Left lung (tissue), 10 donors: Measurements from ENCODE around the gene MIS18BP1. TPM values are rescaled to one million over a fixed set of nuclear protein-coding genes. Genes with fewer than 3 reads are reported as not detected.

Experiments used
- ATAC-seq: fragments of 200-7000 bp; cut with Tn5 transposase; one replicate; pipeline ENCODE4 v1.9.1; 2020; ENCODE audit warnings: moderate library complexity
- DNase-seq, 4 donors: peaks; one replicate each; pipeline ENCODE4 v3.0.0-alpha.2; 2013 to 2020
- H3K27ac ChIP-seq, 2 donors: fragments of 200-600 bp; sonication (generic) in 1 of 2; one replicate each; pipeline versions ENCODE4 v1.5.0 to v1.8.0; 2020 to 2021
- H3K27me3 ChIP-seq, 2 donors: fragments of 200-600 bp; sonication (generic) in 1 of 2; one replicate each; pipeline versions ENCODE4 v1.5.0 to v1.8.0; 2020 to 2021
- H3K36me3 ChIP-seq, 2 donors: fragments of 200-600 bp; sonication (generic) in 1 of 2; one replicate each; pipeline versions ENCODE4 v1.5.0 to v1.8.0; 2020 to 2021
- H3K4me1 ChIP-seq, 2 donors: fragments of 200-600 bp; one replicate each; pipeline ENCODE4 v1.8.0; 2021
- H3K4me3 ChIP-seq, 2 donors: fragments of 200-600 bp; sonication (generic) in 1 of 2; one replicate each; pipeline versions ENCODE4 v1.5.0 to v1.8.0; 2020 to 2021; ENCODE audit warnings: mild to moderate bottlenecking in 1 of 2
- H3K9me3 ChIP-seq, 2 donors: fragments of 200-600 bp; sonication (generic) in 1 of 2; one replicate each; pipeline versions ENCODE4 v1.5.0 to v1.8.0; 2020 to 2021
- intact Hi-C, 2 donors: fragments of 100-400 bp; cut with DNase I; formaldehyde crosslinking; loops; one replicate each; pipeline versions ENCODE4 v1.11.2 to v1.14.2; 2022
- polyA plus RNA-seq, 6 donors: library from polyadenylated mRNA; unstranded; fragments of 120-200 nt; gene quantifications; one replicate each; pipeline ENCODE4 v1.2.1, GENCODE V29; 2013; ENCODE audit not compliant: insufficient read length in 6 of 6
- total RNA-seq, 2 donors: library from RNA; stranded (reverse); fragmentation: NEBNext Ultra II Directional; extraction: Animal tissue kit (Norgen Biotek cat#: 25700); gene quantifications; one replicate each; pipeline ENCODE4 v1.2.1, GENCODE V29; 2021
- TF ChIP-seq, protein P1 (sequence below), 2 donors: fragments of 200-600 bp; sonication (generic) in 1 of 2; IDR thresholded peaks; one replicate each; pipeline versions ENCODE4 v1.5.0 to v1.8.0; 2021; ENCODE audit warnings: antibody characterized with exemption in 2 of 2
- donor health status: DM: no; HTN: yes; CAD: no.
- donor health status: DM: no; HTN: no; CAD: no.

MIS18BP1 gene
- total and polyA plus RNA-seq, 8 donors = 22.2 to 74.6 (median 51.5) TPM

DNA sequence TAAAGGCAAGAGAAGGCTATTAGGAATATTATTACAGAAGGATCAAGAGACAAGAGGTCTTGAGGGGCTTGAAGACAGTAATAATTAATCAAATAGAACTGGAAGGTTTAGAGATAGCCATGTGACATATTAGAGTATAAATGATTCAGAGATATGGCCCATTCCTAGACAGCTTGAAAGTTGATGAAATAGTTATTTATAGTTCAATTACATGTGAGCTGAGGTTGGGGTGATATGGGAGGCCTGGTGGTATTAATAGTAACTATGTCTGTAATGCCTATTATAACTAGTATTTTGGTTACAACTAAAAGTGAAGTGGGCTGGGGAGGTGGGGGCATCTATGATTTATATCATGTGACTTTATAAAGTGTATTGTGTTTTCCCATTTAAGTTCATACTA lies 14.1 kb upstream of the MIS18BP1 start:
- intact Hi-C loops = no loop called here
- ATAC-seq (no peak), DNase-seq (no peak)
- Histone ChIP-seq H3K27ac (no peak overlapping the region), H3K36me3 (no peaks in the 10 kb centered on the region), H3K9me3 (no peaks in the 10 kb centered on the region), H3K27me3 (no peaks in the 10 kb centered on the region), H3K4me3 (no peak overlapping the region), H3K4me1 (no peaks in the 10 kb centered on the region)
- TF ChIP-seq, protein P1, sequence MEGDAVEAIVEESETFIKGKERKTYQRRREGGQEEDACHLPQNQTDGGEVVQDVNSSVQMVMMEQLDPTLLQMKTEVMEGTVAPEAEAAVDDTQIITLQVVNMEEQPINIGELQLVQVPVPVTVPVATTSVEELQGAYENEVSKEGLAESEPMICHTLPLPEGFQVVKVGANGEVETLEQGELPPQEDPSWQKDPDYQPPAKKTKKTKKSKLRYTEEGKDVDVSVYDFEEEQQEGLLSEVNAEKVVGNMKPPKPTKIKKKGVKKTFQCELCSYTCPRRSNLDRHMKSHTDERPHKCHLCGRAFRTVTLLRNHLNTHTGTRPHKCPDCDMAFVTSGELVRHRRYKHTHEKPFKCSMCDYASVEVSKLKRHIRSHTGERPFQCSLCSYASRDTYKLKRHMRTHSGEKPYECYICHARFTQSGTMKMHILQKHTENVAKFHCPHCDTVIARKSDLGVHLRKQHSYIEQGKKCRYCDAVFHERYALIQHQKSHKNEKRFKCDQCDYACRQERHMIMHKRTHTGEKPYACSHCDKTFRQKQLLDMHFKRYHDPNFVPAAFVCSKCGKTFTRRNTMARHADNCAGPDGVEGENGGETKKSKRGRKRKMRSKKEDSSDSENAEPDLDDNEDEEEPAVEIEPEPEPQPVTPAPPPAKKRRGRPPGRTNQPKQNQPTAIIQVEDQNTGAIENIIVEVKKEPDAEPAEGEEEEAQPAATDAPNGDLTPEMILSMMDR (IDR thresholded peaks at IDR 0.05) = no peak

DNA sequence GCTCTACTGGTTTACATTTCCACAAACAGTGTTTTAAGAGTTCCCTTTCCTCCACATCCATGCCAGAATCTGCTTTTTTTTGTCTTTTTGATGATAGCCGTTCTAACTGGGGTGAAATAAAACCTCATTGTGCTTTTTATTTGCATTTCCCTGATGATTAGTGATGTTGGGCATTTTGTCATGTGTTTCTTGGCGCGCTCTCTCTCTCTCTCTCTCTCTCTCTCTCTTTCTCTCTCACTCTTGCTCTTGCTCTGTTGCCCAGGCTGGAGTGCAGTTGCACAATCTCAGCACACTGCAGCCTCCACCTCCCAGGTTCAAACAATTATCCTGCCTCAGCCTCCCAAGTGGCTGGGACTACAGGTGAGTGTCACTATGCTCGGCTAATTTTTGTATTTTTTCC lies 9.6 kb upstream of the MIS18BP1 start:
- DNase-seq (no peak), ATAC-seq (no peak)
- Histone ChIP-seq H3K36me3 (no peaks in the 10 kb centered on the region), H3K9me3 (peaks cover 0 to 22% of the 10 kb centered on the region in 2 donors), H3K4me3 (no peak overlapping the region), H3K4me1 (no peaks in the 10 kb centered on the region), H3K27me3 (no peaks in the 10 kb centered on the region), H3K27ac (no peak overlapping the region)
- TF ChIP-seq, protein P1 (IDR thresholded peaks at IDR 0.05) = no peak
- intact Hi-C loops = no loop called here

DNA sequence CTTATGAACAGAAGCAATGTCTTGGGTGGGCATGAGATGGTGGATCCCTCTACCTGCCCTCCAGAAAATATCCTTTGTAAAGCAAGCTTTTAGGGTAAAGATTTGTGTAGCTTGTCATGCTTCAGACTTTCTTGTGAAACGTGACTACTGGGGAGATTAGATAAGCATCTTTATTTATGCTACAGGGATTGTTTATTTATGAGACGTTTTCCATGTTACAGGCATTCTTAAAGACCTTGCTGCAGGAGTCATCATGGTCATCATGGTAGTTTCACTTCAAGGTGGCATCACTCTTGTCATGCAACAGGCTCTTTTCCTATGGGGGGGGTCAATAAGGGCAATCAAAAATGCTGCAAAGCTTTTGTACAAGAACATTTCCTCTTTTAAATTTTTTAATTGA lies 8.2 kb upstream of the MIS18BP1 start:
- Histone ChIP-seq H3K9me3 (peaks cover 0 to 27% of the 10 kb centered on the region in 2 donors), H3K27me3 (no peaks in the 10 kb centered on the region), H3K4me1 (no peaks in the 10 kb centered on the region), H3K4me3 (no peak overlapping the region), H3K27ac (no peak overlapping the region), H3K36me3 (no peaks in the 10 kb centered on the region)
- intact Hi-C loops = no loop called here
- TF ChIP-seq, protein P1 (IDR thresholded peaks at IDR 0.05) = no peak
- ATAC-seq (no peak), DNase-seq (no peak)

DNA sequence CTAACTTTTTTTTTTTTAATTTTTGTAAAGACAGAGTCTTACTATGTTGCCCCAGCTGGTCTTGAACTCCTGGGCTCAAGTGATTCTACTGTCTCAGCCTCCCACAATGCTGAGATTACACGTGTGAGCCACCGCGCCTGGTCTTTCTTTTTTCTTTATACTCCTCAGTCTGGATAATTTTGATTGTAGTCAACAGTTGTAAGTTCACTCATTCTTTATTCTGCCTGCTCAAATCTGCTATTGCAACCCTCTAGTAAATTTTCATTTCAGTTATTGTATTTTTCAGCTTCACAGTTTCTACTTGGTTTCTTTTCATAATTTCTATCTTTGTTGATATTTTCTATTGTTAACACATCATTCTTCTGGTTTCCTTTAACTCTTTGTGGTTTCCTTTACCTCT lies 5.8 kb upstream of the MIS18BP1 start:
- TF ChIP-seq, protein P1 (IDR thresholded peaks at IDR 0.05) = no peak
- peaks cover 0 to 27% of the 10 kb centered on the region in 2 donors for H3K9me3 ChIP-seq
- no peaks in the 10 kb centered on the region for H3K27me3 ChIP-seq
- no peak overlapping the region for H3K27ac ChIP-seq
- peaks cover 0 to 11% of the 10 kb centered on the region in 2 donors for H3K4me1 ChIP-seq
- no peak overlapping the region for H3K4me3 ChIP-seq
- ATAC-seq (no peak), DNase-seq (no peak)
- intact Hi-C loops = no loop called here
- H3K36me3 ChIP-seq = no peaks in the 10 kb centered on the region

DNA sequence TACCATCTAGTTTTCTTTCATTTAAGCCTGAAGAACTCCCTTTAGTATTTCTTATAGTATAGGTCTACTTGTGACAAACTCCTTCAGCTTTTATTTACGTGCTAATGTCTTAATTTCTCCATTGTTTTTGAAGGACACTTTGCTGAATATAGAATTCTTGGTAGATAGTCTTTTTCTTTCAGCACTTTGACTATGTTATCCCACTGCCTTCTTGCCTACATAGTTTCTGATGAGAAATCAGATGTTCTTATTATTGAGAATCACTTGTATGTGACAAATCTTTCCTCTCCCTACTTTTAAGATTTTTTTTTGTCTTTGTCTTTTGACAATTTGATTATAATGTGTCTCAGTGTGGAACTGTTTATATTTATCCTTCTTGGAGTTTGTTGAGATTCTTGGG lies 5.1 kb upstream of the MIS18BP1 start:
- Histone ChIP-seq H3K27me3 (no peaks in the 10 kb centered on the region), H3K4me1 (peaks cover 0 to 13% of the 10 kb centered on the region in 2 donors), H3K27ac (no peak overlapping the region), H3K4me3 (no peak overlapping the region), H3K36me3 (no peaks in the 10 kb centered on the region), H3K9me3 (peaks cover 0 to 27% of the 10 kb centered on the region in 2 donors)
- DNase-seq (no peak), ATAC-seq (no peak)
- intact Hi-C loops = no loop called here
- TF ChIP-seq, protein P1 (IDR thresholded peaks at IDR 0.05) = no peak
